Choroid plexus epithelial cell (primary cell): ENCODE measurements around the gene SLC13A3.

Source experiments
- DNase-seq: peaks from one replicate; pipeline ENCODE4 v3.0.0-alpha.2; 2010; ENCODE audit warnings: low read depth
- H3K4me3 ChIP-seq: 2 replicates; pipeline ENCODE4 v1.5.1; 2011; ENCODE audit warnings: low read depth, mild to moderate bottlenecking, control low read depth, low read length, moderate library complexity
- CTCF ChIP-seq: conservative IDR thresholded peaks from 2 replicates; pipeline ENCODE4 v1.5.1; 2011; ENCODE audit warnings: low read depth, mild to moderate bottlenecking, control low read depth, inconsistent platforms, low read length, moderate library complexity

SLC13A3 gene

DNA sequence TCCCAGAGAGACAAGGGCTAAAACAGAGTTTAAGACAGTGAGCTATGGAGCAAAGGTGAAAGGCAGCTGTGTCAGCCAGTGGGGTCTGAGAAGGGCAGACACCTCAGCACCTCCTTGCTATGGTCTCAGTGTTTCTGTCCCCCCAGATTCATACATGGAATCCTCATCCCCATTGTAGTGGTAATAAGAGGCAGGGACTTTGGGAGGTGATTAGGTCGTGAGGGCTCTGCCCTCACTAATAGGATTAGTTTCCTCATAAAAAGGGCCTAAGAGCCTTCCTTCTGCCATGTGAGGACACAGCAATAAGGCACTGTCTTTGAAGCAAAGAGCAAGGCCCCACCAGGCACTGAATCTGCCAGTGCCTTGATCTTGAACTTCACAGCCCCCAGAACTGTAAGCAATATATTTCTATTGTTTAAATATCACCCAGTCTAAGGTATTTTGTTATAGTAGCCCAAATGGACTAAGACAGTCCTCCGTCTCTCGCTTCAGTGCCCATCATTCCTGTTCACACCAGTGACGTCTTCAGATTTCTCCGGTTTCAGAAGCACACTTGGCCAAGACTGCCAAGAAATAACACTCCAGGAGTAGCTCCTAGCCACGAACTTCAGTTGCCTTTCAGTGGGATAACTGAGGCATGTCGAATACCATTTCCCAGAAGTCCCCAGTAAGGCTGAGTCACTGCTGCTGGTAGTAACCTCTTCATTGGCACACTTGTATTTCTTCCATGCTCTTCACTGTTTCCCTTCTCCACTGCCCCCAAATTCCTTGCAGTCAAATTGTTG is 32.8 kb downstream of the SLC13A3 start:
- no peak for DNase-seq
- H3K4me3 ChIP-seq, result no peak overlapping the region
- no peak for TF ChIP-seq CTCF

GRCh38 chr20:46614503-46614902 is 36.8 kb downstream of the SLC13A3 start:
- TF ChIP-seq CTCF, result no peak
- H3K4me3 ChIP-seq, result no peak overlapping the region
- no peak for DNase-seq

- DNase-seq, result no peak
- TF ChIP-seq CTCF, result no peak
- no peak overlapping the region for H3K4me3 ChIP-seq
Measured at GRCh38 chr20:46610145-46610544, 41.1 kb downstream of the SLC13A3 start.

- no peak for DNase-seq
- TF ChIP-seq CTCF, result no peak
- no peak overlapping the region for H3K4me3 ChIP-seq
Measured at GRCh38 chr20:46609043-46609442, 42.2 kb downstream of the SLC13A3 start.

- TF ChIP-seq CTCF, result no peak
- H3K4me3 ChIP-seq, result no peak overlapping the region
- no peak for DNase-seq
Measured at GRCh38 chr20:46607849-46608497, 43.3 kb downstream of the SLC13A3 start.

DNA sequence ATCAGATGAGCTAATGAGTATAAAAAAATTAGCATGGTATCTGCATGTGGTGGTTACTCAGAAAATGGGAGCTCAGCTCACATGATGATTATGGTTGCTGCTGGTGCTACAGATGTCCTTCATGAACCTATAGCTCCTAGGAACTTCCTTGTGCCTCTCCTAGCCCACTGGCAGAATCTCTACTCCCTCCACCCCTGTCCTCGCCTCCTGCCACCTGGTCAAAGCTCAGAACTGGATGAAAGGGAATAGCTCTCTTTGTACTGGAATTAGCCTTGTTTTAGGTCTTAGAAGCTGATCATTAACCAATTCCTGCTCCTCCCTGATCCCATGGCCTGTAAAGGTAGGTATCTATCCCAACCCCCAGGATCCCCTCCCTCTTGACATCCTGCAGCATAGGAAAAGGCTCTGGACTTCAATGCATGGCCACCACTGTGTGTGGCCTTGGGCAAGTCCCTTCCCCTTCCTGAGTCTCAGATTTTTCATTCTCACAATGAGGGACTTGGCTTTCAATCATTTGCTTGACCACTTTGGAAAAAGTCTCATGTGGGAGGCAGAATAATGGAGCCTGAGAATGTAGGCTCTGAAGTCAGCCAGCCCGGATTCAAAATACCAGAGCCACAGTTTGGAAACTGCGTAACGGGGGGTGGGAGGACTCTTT is 43.9 kb downstream of the SLC13A3 start:
- TF ChIP-seq CTCF, result no peak
- DNase-seq, result no peak

More for the DNA sequence above, 43.9 kb downstream of the SLC13A3 start:
- no peak overlapping the region for H3K4me3 ChIP-seq
